CD4-positive, CD25-positive, alpha-beta regulatory T cell (primary cell): ENCODE measurements around the gene UFD1. TPM values are rescaled to one million over a fixed set of nuclear protein-coding genes. Genes with fewer than 3 reads are reported as not detected.

Experiments used
- ATAC-seq, 2 donors: fragments of 150-1000 bp; cut with Tn5 transposase; one replicate each; pipeline ENCODE4 v1.10.0; 2021; ENCODE audit warnings: low read depth in 2 of 2, moderate number of reproducible peaks in 2 of 2, moderate library complexity in 1 of 2
- DNase-seq, 3 donors: peaks; one replicate each; pipeline versions ENCODE4 v3.0.0 to v3.0.0-alpha.2; 2012 to 2022; ENCODE audit warnings: mixed read lengths in 1 of 3
- H3K27ac ChIP-seq: one replicate; pipeline ENCODE4 v1.7.0; 2013; ENCODE audit warnings: mild to moderate bottlenecking, low read length; ENCODE audit not compliant: insufficient read depth, poor library complexity, severe bottlenecking
- H3K27me3 ChIP-seq: one replicate; pipeline ENCODE4 v1.7.0; 2013; ENCODE audit warnings: low read length; ENCODE audit not compliant: control insufficient read depth, insufficient read depth
- H3K36me3 ChIP-seq: one replicate; pipeline ENCODE4 v1.7.0; 2013; ENCODE audit warnings: mild to moderate bottlenecking, low read length, moderate library complexity; ENCODE audit not compliant: control insufficient read depth, insufficient read depth
- H3K4me1 ChIP-seq: 2 replicates; pipeline ENCODE4 v1.7.0; 2013; ENCODE audit warnings: mild to moderate bottlenecking, low read length; ENCODE audit not compliant: insufficient read depth, control insufficient read depth, poor library complexity, severe bottlenecking
- H3K4me3 ChIP-seq: one replicate; pipeline ENCODE4 v1.7.0; 2013; ENCODE audit warnings: low read depth, mild to moderate bottlenecking, low read length, moderate library complexity
- H3K9me3 ChIP-seq, 2 experiments: 1 replicate in 1 of 2; 2 replicates in 1 of 2; pipeline ENCODE4 v1.7.0; 2013; ENCODE audit warnings: low read length in 2 of 2, mild to moderate bottlenecking in 1 of 2, moderate library complexity in 1 of 2; ENCODE audit not compliant: control insufficient read depth in 2 of 2
- H3K27ac Mint-ChIP-seq, 3 donors: one replicate each; pipeline ENCODE4 v1.8.0; 2020 to 2022; ENCODE audit warnings: mild to moderate bottlenecking in 3 of 3, mixed read lengths in 3 of 3, moderate library complexity in 2 of 3
- H3K27me3 Mint-ChIP-seq: one replicate; pipeline ENCODE4 v1.8.0; 2022; ENCODE audit warnings: mild to moderate bottlenecking, mixed read lengths
- H3K36me3 Mint-ChIP-seq: one replicate; pipeline ENCODE4 v1.8.0; 2020; ENCODE audit warnings: mixed read lengths
- H3K4me1 Mint-ChIP-seq, 4 donors: one replicate each; pipeline ENCODE4 v1.8.0; 2020 to 2022; ENCODE audit warnings: mixed read lengths in 4 of 4, mild to moderate bottlenecking in 1 of 4
- H3K4me3 Mint-ChIP-seq, 4 donors: one replicate each; pipeline ENCODE4 v1.8.0; 2020 to 2022; ENCODE audit warnings: mild to moderate bottlenecking in 4 of 4, mixed read lengths in 4 of 4, moderate library complexity in 3 of 4
- H3K9me3 Mint-ChIP-seq, 7 donors: one replicate each; pipeline ENCODE4 v1.8.0; 2020 to 2022; ENCODE audit warnings: mixed read lengths in 7 of 7, mild to moderate bottlenecking in 3 of 7, moderate library complexity in 2 of 7
- polyA plus RNA-seq, 4 donors: library from polyadenylated mRNA; unstranded; fragments of 300-500 nt; fragmentation: Illumina TruSeq; gene quantifications; one replicate each; pipeline ENCODE4 v1.2.3, GENCODE V29; 2021
- total RNA-seq: library from RNA; stranded (reverse); gene quantifications from one replicate; pipeline ENCODE4 v1.2.3, GENCODE V29; 2022

UFD1 gene
- total and polyA plus RNA-seq, 5 donors from 2014 or later: 97.7 to 146 (median 113) TPM

GRCh38 chr22:19456541-19456940 is 22.5 kb downstream of the UFD1 start:
- Histone ChIP-seq H3K27ac (no peak overlapping the region), H3K4me3 (no peak overlapping the region), H3K4me1 (no peaks in the 10 kb centered on the region), H3K36me3 (peaks cover 81% of the 10 kb centered on the region), H3K9me3 (no peaks in the 10 kb centered on the region), H3K27me3 (no peaks in the 10 kb centered on the region)
- no peak for ATAC-seq
- Mint-ChIP-seq H3K9me3 (no peaks in the 10 kb centered on the region), H3K36me3 (peaks cover 45% of the 10 kb centered on the region), H3K27me3 (no peaks in the 10 kb centered on the region), H3K4me1 (peaks cover 0 to 10% (median 2%) of the 10 kb centered on the region in 4 donors), H3K27ac (no peak overlapping the region), H3K4me3 (no peak overlapping the region)
- DNase-seq: no peak

DNA sequence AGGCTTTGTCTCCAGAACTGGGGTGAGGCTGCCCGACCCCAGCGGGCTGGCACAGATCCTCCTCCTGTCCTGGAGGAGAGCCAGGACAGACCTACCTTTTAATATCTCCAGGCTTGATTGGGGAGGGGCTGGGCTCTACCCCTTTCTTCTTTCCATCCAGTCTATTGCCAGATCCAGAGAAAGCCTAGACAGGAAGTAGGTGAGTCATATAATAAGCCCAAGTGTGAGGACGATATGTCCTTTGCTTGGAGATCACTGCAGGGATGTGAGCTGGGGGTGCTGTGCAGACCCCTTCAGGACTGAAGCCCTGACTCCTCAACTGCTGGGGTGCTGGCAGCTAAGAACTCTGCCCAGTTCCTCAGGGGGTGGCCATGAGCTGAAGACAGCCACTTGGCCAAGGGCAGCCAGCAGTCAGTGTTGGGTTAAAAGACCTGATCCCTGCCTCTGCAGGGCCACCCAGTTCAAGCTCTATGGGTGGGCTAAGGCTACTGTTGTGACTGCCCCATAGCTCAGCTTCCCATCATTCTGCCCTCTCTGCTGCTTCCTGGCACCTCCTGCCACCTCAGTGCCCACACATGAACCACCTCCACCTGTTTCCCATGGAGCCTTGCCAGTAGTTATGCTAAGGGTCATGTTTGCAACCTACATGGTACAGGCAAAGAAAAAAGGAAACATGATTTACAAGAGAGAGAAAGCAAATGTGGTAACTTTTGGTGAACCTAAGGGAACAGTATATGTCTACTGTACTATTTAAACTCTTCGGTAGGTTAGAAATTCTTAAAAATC is 23.2 kb downstream of the UFD1 start:
- peak overlapping the region in 1 of 3 donors; percentile 62 for H3K27ac Mint-ChIP-seq
- H3K4me3 Mint-ChIP-seq: no peak overlapping the region
- no peak for ATAC-seq
- no peaks in the 10 kb centered on the region for H3K9me3 Mint-ChIP-seq
- no peak for DNase-seq
- Histone ChIP-seq H3K9me3 (no peaks in the 10 kb centered on the region), H3K27me3 (no peaks in the 10 kb centered on the region), H3K4me1 (no peaks in the 10 kb centered on the region), H3K36me3 (peaks cover 80% of the 10 kb centered on the region), H3K27ac (no peak overlapping the region), H3K4me3 (no peak overlapping the region)
- H3K36me3 Mint-ChIP-seq: peaks cover 40% of the 10 kb centered on the region
- peaks cover 0 to 4% (median 1%) of the 10 kb centered on the region in 4 donors for H3K4me1 Mint-ChIP-seq
- no peaks in the 10 kb centered on the region for H3K27me3 Mint-ChIP-seq

DNA sequence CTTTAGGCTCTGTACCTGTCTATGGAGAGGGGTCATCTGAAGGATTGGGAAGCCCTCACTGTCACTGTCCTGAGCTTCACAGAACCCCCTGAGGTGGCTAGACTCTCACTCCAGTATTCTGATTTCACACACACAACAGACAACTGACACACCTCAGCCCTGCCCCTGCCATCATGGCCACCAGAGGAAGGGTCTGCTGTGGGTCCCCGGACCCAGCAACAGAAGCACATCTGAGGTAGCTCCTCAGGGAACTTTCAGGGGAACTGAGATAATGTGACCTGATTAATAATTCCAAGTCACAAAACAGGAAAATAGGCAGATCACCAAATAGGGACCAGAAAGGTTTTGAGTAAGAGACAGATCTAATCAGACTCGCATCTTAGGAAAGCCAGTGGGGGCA is 24.0 kb downstream of the UFD1 start:
- peaks cover 0 to 4% (median 1%) of the 10 kb centered on the region in 4 donors for H3K4me1 Mint-ChIP-seq
- H3K4me3 Mint-ChIP-seq: no peak overlapping the region
- Histone ChIP-seq H3K36me3 (peaks cover 75% of the 10 kb centered on the region), H3K27me3 (no peaks in the 10 kb centered on the region), H3K9me3 (no peaks in the 10 kb centered on the region), H3K27ac (no peak overlapping the region), H3K4me3 (no peak overlapping the region), H3K4me1 (no peaks in the 10 kb centered on the region)
- peaks cover 38% of the 10 kb centered on the region for H3K36me3 Mint-ChIP-seq
- peak overlapping the region in 2 of 3 donors; percentile 19 to 50 for H3K27ac Mint-ChIP-seq
- no peaks in the 10 kb centered on the region for H3K27me3 Mint-ChIP-seq
- DNase-seq: no peak
- H3K9me3 Mint-ChIP-seq: no peaks in the 10 kb centered on the region
- no peak for ATAC-seq

- Mint-ChIP-seq H3K27ac (peak overlapping the region in 1 of 3 donors; percentile 38), H3K27me3 (no peaks in the 10 kb centered on the region), H3K4me1 (peaks cover 0 to 4% (median 2%) of the 10 kb centered on the region in 4 donors), H3K4me3 (no peak overlapping the region), H3K9me3 (no peaks in the 10 kb centered on the region), H3K36me3 (peaks cover 37% of the 10 kb centered on the region)
- ATAC-seq (no peak), DNase-seq (no peak)
- peaks cover 72% of the 10 kb centered on the region for H3K36me3 ChIP-seq
- no peak overlapping the region for H3K4me3 ChIP-seq
- no peaks in the 10 kb centered on the region for H3K4me1 ChIP-seq
- no peaks in the 10 kb centered on the region for H3K27me3 ChIP-seq
- H3K27ac ChIP-seq: no peak overlapping the region
- no peaks in the 10 kb centered on the region for H3K9me3 ChIP-seq
Observed at GRCh38 chr22:19454156-19454555, 24.8 kb downstream of the UFD1 start.

DNA sequence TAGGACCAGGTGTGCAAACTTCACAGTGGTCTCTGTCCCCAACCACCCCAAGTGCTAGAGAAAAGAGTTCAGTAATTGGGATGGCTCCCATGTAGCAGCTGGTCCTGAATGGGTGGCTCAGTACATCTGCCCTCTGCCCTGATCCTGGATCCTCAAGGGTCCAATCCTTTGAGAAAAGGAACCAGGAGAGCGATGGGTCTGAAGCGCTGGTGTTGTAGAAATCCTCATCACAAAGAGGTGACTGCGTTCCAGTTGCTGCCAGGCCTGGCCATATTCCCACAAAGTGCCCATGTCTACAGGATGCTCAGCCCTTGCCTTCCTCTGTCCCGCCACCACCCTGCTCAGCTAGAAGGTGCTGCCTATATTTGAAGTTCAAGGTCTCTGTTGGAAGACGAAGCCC is 25.3 kb downstream of the UFD1 start:
- ATAC-seq (no peak), DNase-seq (no peak)
- Mint-ChIP-seq H3K9me3 (no peaks in the 10 kb centered on the region), H3K4me3 (no peak overlapping the region), H3K27me3 (no peaks in the 10 kb centered on the region), H3K27ac (no peak overlapping the region), H3K36me3 (peaks cover 37% of the 10 kb centered on the region), H3K4me1 (peaks cover 2 to 4% (median 3%) of the 10 kb centered on the region in 4 donors)
- no peak overlapping the region for H3K27ac ChIP-seq
- H3K4me3 ChIP-seq: no peak overlapping the region
- peaks cover under 1% of the 10 kb centered on the region for H3K4me1 ChIP-seq
- H3K9me3 ChIP-seq: no peaks in the 10 kb centered on the region
- peaks cover 68% of the 10 kb centered on the region for H3K36me3 ChIP-seq
- H3K27me3 ChIP-seq: no peaks in the 10 kb centered on the region

DNA sequence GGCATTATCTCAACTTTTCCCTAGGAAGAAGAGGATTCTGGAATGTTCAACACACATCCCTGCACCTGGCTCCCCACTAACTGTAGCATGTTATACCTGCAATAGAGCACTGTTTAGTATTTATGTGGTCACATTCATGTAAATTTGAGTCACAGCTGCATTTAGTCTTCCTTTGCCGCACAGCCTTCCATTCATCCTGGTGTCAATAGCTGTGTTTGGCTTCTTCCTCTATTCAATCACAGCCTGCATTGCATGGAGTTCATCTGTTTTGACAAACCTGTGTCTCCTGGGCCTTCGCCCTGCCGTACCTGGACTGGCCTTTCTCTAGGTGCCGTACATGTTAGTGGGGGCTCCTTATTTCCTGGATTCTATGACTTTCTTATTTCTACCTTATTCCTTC is 27.4 kb downstream of the UFD1 start:
- DNase-seq (no peak), ATAC-seq (no peak)
- peaks cover 16% of the 10 kb centered on the region for H3K4me1 ChIP-seq
- H3K27me3 Mint-ChIP-seq: no peaks in the 10 kb centered on the region
- H3K9me3 Mint-ChIP-seq: no peaks in the 10 kb centered on the region
- no peaks in the 10 kb centered on the region for H3K9me3 ChIP-seq
- peaks cover 6 to 20% (median 12%) of the 10 kb centered on the region in 4 donors for H3K4me1 Mint-ChIP-seq
- peaks cover 49% of the 10 kb centered on the region for H3K36me3 ChIP-seq
- peak overlapping the region in 2 of 4 donors; percentile 34 to 84 for H3K4me3 Mint-ChIP-seq
- no peak overlapping the region for H3K27ac ChIP-seq
- no peak overlapping the region for H3K4me3 ChIP-seq
- peak overlapping the region in 1 of 3 donors; percentile 67 for H3K27ac Mint-ChIP-seq
- H3K27me3 ChIP-seq: no peaks in the 10 kb centered on the region
- H3K36me3 Mint-ChIP-seq: peaks cover 32% of the 10 kb centered on the region

DNA sequence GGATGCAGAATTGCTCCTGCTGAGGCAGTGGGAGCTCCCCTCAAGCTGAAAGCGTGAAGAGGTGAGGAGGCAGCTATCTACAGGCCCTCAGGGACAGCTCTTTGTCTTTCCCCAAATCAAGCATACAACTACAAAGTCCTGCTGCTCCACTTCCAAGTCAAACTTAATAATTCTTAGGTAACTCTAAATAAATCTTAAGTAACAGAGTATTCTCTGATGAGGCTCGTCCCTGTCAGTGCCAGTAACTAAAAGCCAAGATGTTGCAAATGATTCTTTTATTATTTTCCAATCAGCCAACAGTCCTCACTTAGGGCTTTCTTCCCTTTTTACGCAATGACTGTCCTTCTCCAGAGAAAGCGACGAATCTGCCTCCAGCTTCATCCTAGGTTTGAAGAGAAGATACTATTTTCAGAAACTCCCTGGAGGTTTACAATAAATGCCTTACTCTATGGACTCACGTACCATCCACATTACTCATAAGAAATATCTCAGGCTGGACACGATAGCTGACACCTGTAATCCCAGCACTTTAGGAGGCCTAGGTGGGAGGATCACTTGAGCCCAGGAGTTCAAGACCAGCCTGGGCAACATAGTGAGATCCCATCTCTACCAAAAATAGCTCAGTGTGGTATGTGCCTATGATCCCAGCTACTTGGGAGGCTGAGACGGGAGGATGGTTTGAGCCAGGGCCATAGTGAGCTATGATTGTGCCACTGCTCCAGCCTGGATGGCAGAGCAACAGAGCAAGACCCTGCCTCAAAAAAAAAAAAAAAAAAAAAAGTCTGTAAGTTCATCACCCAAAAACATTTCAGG is 28.4 kb downstream of the UFD1 start:
- H3K27me3 ChIP-seq: no peaks in the 10 kb centered on the region
- H3K4me3 Mint-ChIP-seq: peak overlapping the region in 1 of 4 donors; percentile 34
- H3K9me3 Mint-ChIP-seq: no peaks in the 10 kb centered on the region
- no peak overlapping the region for H3K27ac ChIP-seq
- DNase-seq (no peak), ATAC-seq (no peak)
- H3K4me1 Mint-ChIP-seq: peaks cover 12 to 28% (median 19%) of the 10 kb centered on the region in 4 donors
- H3K27me3 Mint-ChIP-seq: no peaks in the 10 kb centered on the region
- H3K36me3 Mint-ChIP-seq: peaks cover 26% of the 10 kb centered on the region
- peaks cover 25% of the 10 kb centered on the region for H3K4me1 ChIP-seq
- no peak overlapping the region for H3K4me3 ChIP-seq
- H3K9me3 ChIP-seq: no peaks in the 10 kb centered on the region
- peaks cover 39% of the 10 kb centered on the region for H3K36me3 ChIP-seq
- H3K27ac Mint-ChIP-seq: peak overlapping the region in 1 of 3 donors; percentile 63
